ENCODE results near the gene BIRC5.
"Not testable (repeated sequence)": the region's sequence is repeated elsewhere in the genome, so short reads cannot be mapped to it uniquely, and the experiment has no call there.

DNA sequence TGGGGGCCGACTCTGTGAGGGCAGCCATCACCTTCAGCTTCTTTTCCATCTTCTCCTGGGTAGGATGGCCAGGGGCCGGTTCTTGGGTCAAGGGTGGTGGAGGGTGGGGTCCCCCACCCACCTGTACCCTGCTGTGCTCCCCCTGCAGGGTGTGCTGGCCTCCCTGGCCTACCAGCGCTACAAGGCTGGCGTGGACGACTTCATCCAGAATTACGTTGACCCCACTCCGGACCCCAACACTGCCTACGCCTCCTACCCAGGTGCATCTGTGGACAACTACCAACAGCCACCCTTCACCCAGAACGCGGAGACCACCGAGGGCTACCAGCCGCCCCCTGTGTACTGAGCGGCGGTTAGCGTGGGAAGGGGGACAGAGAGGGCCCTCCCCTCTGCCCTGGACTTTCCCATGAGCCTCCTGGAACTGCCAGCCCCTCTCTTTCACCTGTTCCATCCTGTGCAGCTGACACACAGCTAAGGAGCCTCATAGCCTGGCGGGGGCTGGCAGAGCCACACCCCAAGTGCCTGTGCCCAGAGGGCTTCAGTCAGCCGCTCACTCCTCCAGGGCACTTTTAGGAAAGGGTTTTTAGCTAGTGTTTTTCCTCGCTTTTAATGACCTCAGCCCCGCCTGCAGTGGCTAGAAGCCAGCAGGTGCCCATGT is 42.3 kb upstream of the BIRC5 start:
- TF ChIP-seq, protein P1, sequence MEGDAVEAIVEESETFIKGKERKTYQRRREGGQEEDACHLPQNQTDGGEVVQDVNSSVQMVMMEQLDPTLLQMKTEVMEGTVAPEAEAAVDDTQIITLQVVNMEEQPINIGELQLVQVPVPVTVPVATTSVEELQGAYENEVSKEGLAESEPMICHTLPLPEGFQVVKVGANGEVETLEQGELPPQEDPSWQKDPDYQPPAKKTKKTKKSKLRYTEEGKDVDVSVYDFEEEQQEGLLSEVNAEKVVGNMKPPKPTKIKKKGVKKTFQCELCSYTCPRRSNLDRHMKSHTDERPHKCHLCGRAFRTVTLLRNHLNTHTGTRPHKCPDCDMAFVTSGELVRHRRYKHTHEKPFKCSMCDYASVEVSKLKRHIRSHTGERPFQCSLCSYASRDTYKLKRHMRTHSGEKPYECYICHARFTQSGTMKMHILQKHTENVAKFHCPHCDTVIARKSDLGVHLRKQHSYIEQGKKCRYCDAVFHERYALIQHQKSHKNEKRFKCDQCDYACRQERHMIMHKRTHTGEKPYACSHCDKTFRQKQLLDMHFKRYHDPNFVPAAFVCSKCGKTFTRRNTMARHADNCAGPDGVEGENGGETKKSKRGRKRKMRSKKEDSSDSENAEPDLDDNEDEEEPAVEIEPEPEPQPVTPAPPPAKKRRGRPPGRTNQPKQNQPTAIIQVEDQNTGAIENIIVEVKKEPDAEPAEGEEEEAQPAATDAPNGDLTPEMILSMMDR (IDR thresholded peaks at IDR 0.05) = not testable (repeated sequence)
- not testable (repeated sequence) for TF ChIP-seq POLR2A (IDR thresholded peaks at IDR 0.05)

Measured in gastroesophageal sphincter (tissue), 3 donors.